HG03064 (cell line): ENCODE measurements around the gene SPG11.
"Not testable (repeated sequence)": the region's sequence is repeated elsewhere in the genome, so short reads cannot be mapped to it uniquely, and the experiment has no call there.

Experiments
- ATAC-seq: cut with Tn5 transposase; IDR thresholded peaks from one replicate; pipeline ENCODE4 v1.9.1; 2021; ENCODE audit warnings: low read depth; ENCODE audit not compliant: unreplicated experiment

The SPG11 gene

DNA sequence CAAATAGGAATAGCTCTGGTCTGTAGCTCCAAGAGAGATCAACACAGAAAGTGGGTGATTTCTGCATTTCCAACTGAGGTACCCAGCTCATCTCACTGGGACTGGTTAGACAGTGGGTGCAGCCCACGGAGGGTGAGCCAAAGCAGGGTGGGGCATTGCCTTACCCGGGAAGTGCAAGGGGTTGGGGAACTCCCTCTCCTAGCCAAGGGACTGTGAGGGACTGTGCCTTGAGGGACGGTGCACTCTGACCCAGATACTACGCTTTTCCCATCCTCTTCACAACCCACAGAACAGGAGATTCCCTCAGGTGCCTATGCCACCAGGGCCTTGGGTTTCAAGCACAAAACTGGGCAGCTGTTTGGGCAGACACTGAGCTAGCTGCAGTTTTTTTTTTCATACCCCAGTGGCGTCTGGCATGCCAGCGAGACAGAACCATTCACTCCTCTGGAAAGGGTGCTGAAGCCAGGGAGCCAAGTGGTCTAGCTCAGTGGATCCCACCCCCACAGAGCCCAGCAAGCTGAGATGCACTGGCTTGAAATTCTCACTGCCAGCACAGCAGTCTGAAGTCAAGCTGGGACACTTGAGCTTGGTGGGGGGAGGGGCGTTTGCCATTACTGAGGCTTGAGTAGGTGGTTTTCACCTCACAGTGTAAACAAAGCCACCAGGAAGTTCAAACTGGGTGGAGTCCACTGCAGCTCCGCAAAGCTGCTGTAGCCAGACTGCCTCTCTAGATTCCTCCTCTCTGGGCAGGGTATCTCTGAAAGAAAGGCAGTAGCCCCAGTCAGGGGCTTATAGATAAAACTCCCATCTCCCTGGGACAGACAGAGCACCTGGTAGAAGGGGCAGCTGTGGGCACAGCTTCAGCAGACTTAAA lies 19.6 kb upstream of the SPG11 start:
- not testable (repeated sequence) for ATAC-seq

DNA sequence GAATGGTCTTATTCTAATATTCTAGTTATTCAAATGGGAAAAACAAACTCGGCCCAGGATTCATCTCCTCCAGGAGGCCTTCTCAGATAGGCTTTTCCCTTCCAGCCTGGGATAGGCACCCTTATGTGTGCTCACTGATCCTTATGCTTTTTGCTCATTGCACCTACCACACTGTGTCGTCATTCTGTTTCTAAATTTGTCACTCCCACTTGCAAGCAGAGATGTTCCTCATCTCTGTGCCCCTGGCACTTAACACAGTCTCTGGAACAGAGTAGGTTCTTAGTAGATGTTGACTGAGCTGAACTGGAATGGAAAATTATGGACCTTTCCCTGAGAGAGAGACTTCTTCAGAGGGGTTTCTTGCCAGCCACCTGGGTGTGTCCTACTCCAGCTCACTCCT lies 18.7 kb upstream of the SPG11 start:
- ATAC-seq = no peak

DNA sequence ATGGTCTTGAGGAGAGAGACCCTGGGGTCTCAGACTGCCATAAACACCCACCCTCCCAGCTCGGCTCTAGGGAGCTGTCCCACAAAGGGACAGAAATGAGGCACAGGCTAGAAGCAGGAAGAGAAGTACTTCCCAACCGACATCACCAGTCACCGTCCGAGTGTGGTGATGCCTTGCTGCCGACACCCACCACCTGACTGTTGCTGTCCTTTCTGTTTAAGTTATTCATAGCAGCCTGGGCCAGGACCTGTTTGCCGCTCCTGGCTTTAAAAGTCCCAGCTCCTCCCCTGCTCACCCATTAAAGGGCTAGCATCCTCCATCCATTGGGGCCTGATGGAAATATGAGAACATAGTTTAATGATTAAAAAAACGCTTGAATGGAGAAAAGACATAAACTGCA lies 13.2 kb upstream of the SPG11 start:
- ATAC-seq = no peak

DNA sequence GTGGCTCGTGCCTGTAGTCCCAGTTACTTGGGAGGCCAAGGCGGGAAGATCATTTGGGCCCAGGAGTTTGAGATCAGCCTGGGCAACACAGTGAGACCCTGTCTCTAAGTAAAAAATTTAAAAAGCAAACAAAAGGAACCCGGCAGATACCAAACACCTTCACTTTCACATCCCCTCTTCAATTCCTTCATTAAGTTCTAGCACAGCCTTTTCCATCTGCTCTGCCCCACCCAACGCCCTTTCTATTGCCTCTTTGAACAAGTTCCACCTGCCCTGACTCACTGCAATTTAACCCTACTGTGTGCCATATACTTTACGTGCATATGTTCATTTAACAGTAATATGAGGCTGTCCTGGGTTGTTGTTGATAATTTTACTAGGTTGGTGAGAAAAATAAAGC lies 12.4 kb upstream of the SPG11 start:
- ATAC-seq = no peak

- ATAC-seq = no peak
These were observed 10.2 kb upstream of the SPG11 start for GRCh38 chr15:44673639-44674038.

- no peak for ATAC-seq
These were observed 6.9 kb upstream of the SPG11 start for GRCh38 chr15:44670087-44670950.

DNA sequence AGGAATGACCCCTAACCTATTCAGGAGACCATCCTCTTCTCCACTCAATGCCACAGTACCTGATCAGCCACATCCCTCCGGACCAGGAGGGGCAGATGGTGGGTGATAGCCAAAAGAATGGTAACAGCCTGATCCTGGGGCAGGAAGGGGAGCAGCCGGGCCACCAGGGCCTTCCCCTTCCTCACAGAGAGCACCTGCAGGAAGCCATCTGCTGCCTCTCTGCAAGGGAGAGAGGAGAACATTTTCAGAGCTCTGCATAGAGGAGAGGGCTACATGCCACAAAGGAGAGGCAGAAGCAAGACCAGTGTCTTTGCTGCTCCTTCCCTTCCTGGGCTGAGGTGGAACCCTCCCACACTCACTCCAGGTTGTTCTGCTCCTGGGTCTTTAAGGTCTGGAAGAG lies 5.5 kb upstream of the SPG11 start:
- no peak for ATAC-seq

DNA sequence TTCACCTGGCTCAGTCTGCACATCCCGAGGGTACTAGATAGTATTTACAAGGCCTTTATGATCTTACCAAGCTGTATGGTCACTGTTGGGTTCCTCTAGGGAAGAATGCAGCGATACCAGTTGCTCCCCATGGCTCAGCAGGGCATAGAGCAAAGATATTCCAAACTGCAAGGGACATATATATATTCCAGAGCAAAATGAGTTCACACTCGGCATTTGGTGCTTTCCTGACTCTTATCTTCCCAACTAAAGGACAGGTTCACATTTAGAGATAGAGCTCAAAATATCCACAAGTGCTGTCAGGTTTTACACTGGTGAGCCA lies 3.5 kb upstream of the SPG11 start:
- no peak for ATAC-seq

DNA sequence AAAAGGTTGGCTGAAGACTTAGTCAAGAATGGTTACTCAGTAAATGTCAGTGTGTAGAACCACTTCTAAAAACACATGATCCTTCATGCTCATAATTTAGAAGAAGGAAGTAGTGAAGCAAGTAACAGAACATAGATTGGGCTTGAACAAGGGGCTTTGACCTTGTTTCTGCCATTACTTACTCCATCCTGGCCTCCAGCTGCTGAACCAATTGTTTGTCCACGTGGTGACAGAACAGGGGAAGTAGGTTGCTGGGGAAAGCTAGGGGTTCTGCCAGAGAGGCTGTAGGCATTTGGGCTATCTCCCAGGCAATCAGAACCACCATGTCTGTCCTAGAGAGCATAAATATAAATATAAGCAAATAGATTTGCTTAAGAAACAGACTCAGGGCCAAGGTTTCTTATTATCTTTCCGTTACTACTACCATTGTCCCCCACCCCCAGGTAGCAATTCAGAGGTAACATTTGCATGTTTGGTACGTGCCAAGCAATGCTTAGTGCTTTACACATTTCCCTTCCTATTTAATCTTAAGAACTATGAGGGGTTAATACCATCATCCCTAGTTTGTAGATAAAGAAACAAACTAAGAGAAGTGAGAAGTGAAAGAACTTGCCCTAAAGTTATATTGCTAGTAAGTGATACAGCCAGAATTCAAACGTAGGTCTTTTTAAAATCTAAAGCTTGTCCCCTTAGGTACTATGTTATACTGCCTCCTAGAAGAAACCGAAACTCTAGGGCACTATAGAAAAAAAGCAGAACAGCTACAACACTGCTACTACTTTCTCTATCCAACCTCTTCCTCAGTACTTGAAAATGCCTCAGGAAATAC lies 3.0 kb upstream of the SPG11 start:
- no peak for ATAC-seq

DNA sequence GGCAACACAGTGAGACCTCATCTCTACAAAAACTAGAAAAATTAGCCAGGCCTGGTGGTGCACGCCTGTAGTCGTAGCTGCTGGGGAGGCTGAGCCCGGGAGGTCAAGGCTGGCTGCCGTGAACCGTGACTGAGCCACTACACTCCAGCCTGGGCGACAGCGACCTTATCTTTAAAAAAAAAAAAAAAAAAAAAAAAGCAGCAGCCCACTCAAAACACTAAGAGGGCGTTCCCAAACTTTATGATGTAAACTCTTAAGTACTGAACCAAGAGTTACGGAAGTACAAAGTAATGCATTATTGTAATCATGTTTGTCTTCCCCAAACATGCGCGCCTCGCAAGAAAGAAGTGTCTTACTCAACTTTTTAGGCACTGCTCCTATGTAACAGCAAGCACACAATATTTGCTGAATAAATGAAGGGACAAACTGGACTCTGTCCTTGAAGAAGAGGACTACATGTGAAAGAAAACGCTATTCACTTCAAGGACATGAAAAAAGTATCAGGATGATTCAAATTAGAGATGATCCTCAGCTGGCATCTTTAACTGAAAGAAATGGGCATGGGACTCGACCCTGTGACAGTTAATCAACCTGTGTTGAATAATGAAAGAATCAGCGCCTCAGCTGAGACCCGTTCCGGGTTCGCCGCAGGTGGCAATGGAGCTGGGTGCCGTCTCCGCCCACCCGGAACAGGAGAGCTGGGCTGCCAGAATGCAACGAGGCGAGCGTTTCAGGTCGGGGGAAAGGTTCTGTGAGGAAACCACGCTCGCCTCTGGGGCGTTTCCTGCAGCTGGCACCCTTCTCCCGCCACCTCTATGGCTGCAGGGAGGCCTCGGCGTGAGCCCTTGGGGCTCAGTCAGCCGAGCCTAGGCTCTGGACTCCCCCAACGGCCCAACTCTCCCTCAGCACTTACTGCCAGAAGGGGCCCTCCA lies 718 bp downstream of the SPG11 start:
- peak; percentile 49 for ATAC-seq

GRCh38 chr15:44661576-44661975 lies 1.9 kb downstream of the SPG11 start:
- no peak for ATAC-seq

DNA sequence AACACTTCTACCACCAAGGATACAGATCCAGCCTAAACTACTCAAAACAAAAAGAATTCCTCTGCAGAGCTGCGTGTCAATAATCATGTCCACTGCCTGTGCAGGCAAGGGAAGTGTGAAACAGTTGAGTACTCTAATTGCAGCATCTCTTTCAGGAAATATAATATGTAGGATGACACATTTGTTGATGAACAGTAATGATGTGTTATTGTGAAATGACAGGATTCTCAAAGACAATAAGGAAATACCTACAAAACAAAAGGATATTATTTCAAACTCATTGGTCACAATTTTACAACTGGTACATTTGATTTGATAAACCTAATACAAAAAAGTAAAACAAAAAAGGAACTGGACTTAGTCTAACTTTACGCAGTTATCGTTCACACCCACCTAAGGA lies 4.4 kb downstream of the SPG11 start:
- ATAC-seq = no peak

DNA sequence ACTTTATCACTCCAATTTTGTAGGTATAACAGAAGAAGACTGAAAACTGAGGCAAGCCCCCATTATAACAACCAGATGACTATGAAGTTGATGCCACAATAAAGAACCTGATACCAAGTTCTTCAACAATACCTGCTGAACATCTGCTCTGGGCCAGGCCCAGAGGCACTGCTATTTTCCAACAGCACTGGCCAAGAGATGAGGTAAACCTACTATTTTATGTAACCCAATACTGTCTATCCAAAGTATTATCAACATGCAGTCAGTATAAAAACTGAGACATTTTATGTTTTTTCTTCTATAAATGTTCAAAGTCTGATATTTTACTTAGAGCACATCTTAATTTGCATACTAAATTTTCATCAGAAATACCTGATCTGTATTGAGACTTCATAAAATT lies 6.1 kb downstream of the SPG11 start:
- ATAC-seq = no peak

DNA sequence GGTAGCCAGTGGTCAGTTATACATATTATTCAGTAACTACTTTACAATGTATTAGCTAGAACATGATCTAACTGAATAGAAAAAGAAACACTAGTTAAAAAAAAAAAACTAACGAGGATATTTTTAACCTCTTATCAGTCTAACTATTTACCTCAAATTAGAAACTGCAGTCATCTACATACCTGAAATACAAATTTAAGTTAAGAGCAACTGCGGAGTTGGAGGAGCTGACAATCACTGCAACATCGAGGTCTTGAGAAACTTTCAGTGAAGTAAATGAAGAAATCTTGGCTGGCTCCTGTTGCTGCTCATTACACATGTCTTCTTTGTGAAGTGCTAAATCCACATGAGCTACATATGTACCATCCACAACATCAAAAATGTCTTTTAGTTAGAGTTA lies 6.5 kb downstream of the SPG11 start:
- no peak for ATAC-seq

DNA sequence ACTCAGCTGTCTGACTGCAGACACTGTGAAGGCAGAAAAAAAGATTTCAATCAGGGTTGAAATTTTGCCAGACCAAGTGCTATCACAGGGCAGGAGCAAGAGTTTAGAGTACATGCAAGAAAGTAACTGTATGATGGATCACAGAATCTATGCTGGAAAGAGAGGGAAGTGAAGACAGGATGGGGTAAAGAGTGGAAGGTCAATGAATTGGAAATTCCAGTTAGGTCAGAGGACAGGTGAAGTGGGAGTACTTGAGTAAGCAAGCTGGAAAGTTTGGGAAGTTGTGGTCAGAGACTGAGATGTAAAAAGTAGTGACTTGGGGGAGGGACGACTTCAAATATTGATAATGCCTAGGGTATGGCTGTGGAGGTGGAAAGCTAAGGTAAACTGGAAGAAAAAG lies 7.2 kb downstream of the SPG11 start:
- no peak for ATAC-seq

GRCh38 chr15:44654858-44655257 lies 8.6 kb downstream of the SPG11 start:
- ATAC-seq = no peak

GRCh38 chr15:44647637-44648036 lies 15.8 kb downstream of the SPG11 start:
- no peak for ATAC-seq

DNA sequence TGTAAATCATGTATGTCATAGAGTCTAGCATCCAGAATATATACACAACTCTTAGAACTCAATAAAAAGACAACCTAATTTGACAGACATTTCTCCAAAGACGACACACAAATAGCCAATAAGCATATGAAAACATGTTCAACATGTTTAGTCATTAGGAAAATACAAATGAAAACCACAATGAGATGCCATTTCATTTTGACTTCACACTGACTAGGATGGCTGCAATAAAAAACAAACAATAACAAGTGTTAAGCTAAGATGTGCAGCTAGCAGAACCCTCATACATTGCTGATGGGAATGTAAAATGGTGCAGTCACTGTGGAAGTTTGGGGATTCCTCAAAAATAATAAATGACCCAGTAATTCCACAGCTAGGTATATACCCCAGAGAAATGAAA lies 16.4 kb downstream of the SPG11 start:
- ATAC-seq = no peak

DNA sequence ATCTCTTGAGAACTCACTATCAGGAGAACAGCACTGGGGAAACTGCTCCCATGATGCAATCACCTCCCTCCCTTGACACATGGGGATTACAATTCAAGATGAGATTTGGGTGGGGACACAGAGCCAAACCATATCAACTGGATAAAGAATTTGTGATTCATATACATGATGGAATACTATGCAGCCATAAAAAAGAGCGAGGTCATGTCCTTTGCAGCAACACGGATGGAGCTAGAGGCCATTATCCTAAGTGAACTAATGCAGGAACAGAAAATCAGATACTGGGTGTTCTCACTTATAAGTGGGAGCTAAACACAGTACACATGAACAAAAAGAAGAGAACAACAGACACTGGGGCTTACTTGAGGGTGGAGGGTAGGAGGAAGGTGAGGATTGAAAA lies 17.0 kb downstream of the SPG11 start:
- ATAC-seq = no peak

GRCh38 chr15:44641651-44642050 lies 21.8 kb downstream of the SPG11 start:
- ATAC-seq = no peak
